ENCODE data around the gene ARHGEF7.

The ARHGEF7 gene

DNA sequence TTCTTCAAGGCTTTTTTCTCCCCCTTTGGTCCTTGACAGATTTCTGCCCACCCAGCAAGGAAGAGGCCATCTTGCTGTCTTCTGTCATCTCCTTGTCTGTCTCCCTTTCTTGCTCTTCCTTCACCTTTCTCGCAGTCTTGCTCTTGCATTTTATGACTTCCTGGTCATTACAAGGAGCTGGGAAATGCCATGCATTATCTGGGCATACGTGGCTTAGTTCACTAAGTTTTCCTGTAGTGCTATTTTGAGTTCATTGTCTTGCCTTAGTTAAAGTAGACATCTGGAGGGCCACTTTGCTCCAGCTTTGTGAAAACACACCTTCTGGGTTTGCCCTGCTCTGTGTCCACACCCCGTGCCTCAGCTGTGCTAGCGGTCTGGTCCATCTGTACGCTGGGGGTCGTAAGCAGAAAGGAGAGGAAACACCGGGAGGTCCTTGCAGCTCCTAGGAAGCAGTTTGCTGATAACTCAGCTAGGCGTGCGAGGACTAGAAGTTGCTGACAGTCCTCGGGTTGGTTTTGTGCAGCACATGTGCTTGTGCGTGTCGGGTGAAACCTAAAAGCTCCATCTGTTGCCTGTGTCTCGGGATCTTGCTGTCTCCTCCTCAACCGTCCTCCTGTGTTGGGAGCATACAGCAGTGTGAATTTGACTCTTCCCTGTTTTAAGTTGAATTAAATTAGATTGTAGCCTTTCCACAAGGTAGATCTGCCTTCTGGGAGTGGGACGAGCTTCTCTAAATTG is 59.4 kb downstream of the ARHGEF7 start:
- TF ChIP-seq JUND (IDR thresholded peaks at IDR 0.05; ENCODE audit: low read depth): no peak
- in situ Hi-C loops (cut with HindIII; ENCODE audit: low pct_unique_long_range_greater_than_20kb, low sequenced_read_pairs): no loop called here
- DNase-seq (ENCODE audit: low read depth in 1 of 2, low spot score in 1 of 2): no peak

GRCh38 chr13:111175372-111175771 is 60.3 kb downstream of the ARHGEF7 start:
- in situ Hi-C loops (cut with HindIII; ENCODE audit: low pct_unique_long_range_greater_than_20kb, low sequenced_read_pairs): no loop called here

GRCh38 chr13:111175935-111176334 is 60.8 kb downstream of the ARHGEF7 start:
- DNase-seq (ENCODE audit: low read depth in 1 of 2, low spot score in 1 of 2): no peak
- in situ Hi-C loops (cut with HindIII; ENCODE audit: low pct_unique_long_range_greater_than_20kb, low sequenced_read_pairs): no loop called here
- no peak for TF ChIP-seq JUND (IDR thresholded peaks at IDR 0.05; ENCODE audit: low read depth)

More at GRCh38 chr13:111175372-111175771, 60.3 kb downstream of the ARHGEF7 start:
- DNase-seq (ENCODE audit: low read depth in 1 of 2, low spot score in 1 of 2): no peak
- TF ChIP-seq JUND (IDR thresholded peaks at IDR 0.05; ENCODE audit: low read depth): no peak

- TF ChIP-seq JUND (IDR thresholded peaks at IDR 0.05; ENCODE audit: low read depth): no peak
- in situ Hi-C loops (cut with HindIII; ENCODE audit: low pct_unique_long_range_greater_than_20kb, low sequenced_read_pairs): no loop called here
- DNase-seq (ENCODE audit: low read depth in 1 of 2, low spot score in 1 of 2): no peak
These were observed 61.3 kb downstream of the ARHGEF7 start for GRCh38 chr13:111176421-111176820.

DNA sequence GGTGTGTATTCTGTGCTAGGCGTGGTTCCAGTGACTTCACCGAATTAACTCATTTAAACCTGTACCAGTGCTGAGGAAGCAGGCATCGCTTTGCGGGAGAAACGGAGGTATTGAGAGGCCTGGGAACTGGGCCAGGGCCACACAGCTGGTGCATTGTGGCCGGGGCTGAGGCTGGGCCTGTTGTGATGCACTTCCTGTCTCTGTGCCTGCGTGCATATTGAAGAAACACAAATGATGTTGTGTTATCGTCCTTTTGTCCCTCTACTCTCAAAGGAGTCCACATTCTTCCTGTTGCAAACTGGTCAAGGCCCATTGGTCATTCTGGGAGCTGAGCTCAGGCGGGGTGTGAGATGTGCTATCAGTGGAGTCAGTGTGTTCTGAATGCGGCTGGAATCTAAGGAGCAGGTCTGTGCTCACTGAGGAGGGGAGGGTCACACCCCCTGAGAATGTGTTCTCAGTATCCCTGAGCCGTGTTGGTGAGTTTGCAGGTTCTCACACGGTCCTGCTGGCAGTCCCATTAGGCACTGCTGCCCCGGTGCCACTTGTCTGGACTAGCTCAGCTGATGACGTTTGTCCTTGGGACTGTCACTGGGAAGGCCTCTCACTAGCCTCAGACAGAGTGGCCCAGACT is 62.1 kb downstream of the ARHGEF7 start:
- in situ Hi-C loops (cut with HindIII; ENCODE audit: low pct_unique_long_range_greater_than_20kb, low sequenced_read_pairs): no loop called here
- no peak for TF ChIP-seq JUND (IDR thresholded peaks at IDR 0.05; ENCODE audit: low read depth)
- no peak for DNase-seq (ENCODE audit: low read depth in 1 of 2, low spot score in 1 of 2)

DNA sequence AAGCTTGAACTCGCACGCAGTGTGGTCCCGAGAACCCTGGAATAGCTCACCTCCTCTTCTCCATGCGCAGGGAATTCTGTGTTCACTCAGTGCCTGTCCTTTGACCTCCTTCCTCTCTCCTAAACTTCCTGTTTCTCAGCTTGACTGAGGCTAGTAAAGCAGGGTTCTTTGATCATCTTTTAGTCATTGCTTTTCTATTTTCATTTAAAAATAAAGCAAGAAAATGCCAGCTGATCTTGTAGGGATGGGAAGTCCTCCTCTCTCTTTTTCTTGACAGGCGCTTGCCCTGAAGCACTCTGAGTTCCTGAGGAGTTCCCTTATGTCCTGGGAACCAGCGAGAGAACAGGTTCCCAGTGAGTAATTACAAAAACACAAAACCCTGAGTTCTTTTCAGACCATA is 62.8 kb downstream of the ARHGEF7 start:
- no peak for DNase-seq (ENCODE audit: low read depth in 1 of 2, low spot score in 1 of 2)
- in situ Hi-C loops (cut with HindIII; ENCODE audit: low pct_unique_long_range_greater_than_20kb, low sequenced_read_pairs): no loop called here
- TF ChIP-seq JUND (IDR thresholded peaks at IDR 0.05; ENCODE audit: low read depth): no peak

- in situ Hi-C loops (cut with HindIII; ENCODE audit: low pct_unique_long_range_greater_than_20kb, low sequenced_read_pairs): no loop called here
- no peak for DNase-seq (ENCODE audit: low read depth in 1 of 2, low spot score in 1 of 2)
- TF ChIP-seq JUND (IDR thresholded peaks at IDR 0.05; ENCODE audit: low read depth): no peak
These were observed 63.3 kb downstream of the ARHGEF7 start for GRCh38 chr13:111178402-111178801.

- in situ Hi-C loops (cut with HindIII; ENCODE audit: low pct_unique_long_range_greater_than_20kb, low sequenced_read_pairs): no loop called here
- no peak for TF ChIP-seq JUND (IDR thresholded peaks at IDR 0.05; ENCODE audit: low read depth)
- DNase-seq (ENCODE audit: low read depth in 1 of 2, low spot score in 1 of 2): no peak
These were observed 65.0 kb downstream of the ARHGEF7 start for GRCh38 chr13:111179908-111180760.

DNA sequence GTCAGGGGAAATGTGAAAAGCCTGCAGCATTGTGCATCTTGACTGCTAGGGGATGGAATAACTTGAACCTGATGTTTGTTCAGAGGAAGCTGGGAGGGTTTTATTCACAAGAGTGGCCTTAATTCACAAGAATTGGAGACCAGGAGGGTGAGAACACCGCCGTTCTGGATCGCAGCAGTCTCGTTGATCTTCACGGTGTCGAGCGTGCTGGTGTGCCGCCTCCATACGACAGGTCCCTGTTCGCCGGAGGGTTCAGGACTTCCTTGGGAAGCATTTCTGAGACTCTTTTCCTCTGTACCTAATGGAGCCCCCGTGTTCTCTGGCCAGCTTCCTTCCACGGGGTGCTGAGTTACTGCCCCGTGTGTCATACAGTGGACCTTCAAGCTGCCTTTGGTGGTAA is 66.9 kb downstream of the ARHGEF7 start:
- in situ Hi-C loops (cut with HindIII; ENCODE audit: low pct_unique_long_range_greater_than_20kb, low sequenced_read_pairs): no loop called here
- no peak for DNase-seq (ENCODE audit: low read depth in 1 of 2, low spot score in 1 of 2)
- TF ChIP-seq JUND (IDR thresholded peaks at IDR 0.05; ENCODE audit: low read depth): no peak

DNA sequence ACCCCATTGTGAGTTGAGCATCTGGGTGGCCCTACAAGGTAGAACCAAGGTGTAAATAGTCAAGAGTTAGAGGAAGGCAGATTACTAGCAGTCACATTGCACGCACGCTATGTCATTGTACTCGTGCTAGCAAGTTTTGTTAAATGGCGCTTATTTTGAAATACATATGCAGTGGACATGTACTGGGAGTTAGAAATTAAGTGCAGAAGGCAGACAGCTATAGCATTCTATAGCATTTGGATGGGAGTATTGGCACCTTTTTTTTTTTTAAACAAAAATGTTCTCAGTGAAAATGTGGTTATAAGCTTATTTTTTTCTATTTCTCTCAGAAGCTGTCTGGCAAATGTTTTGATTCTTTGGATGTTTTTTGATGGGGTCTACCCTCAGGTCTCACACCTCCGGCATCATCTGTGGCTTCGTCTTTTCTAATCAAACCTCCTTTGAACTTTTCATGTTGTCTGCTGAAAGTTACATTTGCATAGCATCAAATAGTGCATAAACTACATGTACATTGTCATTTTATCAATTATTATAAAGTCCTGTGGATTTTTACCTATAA is 68.1 kb downstream of the ARHGEF7 start:
- in situ Hi-C loops (cut with HindIII; ENCODE audit: low pct_unique_long_range_greater_than_20kb, low sequenced_read_pairs): no loop called here
- TF ChIP-seq JUND (IDR thresholded peaks at IDR 0.05; ENCODE audit: low read depth): no peak
- no peak for DNase-seq (ENCODE audit: low read depth in 1 of 2, low spot score in 1 of 2)

DNA sequence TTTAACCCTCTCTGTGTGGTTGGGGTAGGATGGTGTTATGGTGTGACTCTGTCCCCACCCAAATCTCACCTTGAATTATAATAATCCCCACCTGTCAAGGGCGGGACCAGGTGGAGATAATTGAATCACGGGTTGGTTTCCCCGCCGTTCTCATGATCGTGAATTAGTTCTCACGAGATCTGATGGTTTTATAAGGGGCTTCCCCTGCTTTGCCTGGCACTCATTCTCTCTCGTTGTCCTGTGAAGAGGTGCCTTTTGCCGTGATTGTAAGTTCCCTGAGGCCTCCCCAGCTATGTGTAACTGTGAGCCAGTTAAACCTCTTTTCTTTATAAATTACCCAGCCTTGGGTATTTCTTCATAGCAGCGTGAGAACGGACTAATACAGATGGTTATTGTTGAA is 68.8 kb downstream of the ARHGEF7 start:
- in situ Hi-C loops (cut with HindIII; ENCODE audit: low pct_unique_long_range_greater_than_20kb, low sequenced_read_pairs): no loop called here
- TF ChIP-seq JUND (IDR thresholded peaks at IDR 0.05; ENCODE audit: low read depth): no peak

DNA sequence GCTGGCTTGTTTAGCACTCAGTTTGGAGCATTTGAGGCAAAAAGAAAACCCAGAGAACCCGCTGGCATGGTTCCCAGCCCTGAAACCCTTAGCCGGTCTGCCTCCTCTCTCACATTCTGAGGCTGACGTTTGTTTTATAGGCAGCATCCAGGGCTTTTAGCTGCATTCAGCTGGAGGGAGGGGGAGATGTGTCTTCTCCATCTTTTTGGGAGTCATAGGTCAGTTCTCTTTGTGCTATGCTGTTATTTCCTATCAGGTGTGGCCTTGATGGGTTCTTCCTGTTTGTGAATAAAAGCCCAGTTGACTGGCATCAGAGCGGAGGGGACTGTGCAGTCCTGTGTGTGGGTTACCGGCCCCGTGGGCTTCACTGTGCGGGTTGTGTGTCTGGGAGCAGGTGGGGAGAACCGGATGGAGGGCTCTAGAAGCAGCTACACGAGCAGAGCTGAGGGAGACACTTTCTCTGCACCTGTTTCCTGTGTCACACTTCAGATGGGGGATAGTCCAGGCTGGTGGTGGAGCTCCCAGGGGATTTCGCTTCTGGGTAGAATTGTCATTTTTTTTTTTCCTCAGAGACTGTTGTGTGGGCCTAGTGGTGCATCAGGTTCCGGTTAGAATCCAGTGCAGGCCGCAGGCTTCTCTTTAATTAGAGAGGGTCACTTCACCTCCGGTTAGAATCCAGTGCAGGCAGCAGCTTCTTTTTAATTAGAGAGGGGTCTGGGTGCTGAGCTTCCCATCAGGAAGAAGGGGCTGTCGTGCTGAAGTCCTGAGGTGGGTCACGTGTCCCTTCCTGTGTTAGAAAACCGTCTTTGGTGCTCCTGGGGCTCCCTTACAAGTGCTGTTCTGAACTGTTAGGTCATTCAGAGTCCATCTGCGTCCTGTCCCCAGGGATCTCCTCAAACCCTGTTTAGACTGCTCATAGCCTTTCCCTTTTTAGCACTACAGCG is 69.6 kb downstream of the ARHGEF7 start:
- in situ Hi-C loops (cut with HindIII; ENCODE audit: low pct_unique_long_range_greater_than_20kb, low sequenced_read_pairs): no loop called here
- no peak for DNase-seq (ENCODE audit: low read depth in 1 of 2, low spot score in 1 of 2)
- TF ChIP-seq JUND (IDR thresholded peaks at IDR 0.05; ENCODE audit: low read depth): no peak

More for the DNA sequence above, 68.8 kb downstream of the ARHGEF7 start:
- no peak for DNase-seq (ENCODE audit: low read depth in 1 of 2, low spot score in 1 of 2)

Measured in T47D (cell line).